GM18858 (cell line): ENCODE measurements around the gene YES1.
"Not testable (repeated sequence)": the region's sequence is repeated elsewhere in the genome, so short reads cannot be mapped to it uniquely, and the experiment has no call there.

ENCODE experiments used
- ATAC-seq: cut with Tn5 transposase; IDR thresholded peaks from one replicate; pipeline ENCODE4 v1.9.1; 2021; ENCODE audit not compliant: unreplicated experiment

Gene YES1

DNA sequence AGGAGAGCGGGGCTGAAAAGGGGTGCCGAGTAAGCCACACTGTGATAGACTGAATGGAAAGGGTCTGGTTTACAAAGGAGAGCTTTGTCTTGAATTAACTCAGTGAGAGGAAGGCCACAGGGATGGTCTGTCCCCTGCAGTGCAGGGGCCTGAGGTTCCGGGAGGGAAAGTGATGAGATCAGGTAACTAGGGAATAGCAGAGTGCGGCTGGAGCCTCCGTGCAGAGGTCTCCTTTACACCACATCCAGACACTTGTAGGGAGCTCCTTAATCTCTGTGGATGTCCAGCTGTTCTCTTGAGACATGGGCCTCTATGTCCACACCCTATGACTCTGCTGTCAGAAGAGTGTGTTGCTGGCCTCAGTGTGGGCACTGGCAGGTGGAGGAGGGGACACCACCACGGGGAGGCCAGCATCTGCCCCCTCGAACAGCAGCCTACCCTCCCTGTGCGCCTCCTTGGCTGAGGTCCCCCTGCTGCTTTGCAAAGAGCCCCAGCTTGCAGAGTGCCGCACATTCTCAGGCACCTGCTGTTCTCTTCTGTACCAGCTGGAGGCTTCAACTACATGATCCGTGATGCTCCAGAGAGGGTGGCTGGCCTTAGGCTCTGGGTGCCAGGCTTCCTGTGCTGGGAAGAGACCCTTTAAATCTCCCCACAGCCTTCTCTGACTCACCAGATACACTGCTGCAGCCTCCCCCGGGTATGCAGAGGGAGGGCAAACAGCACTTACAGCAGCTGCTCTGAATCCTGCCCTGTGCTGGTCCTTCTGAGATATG is 125.5 kb downstream of the YES1 start:
- ATAC-seq = no peak

DNA sequence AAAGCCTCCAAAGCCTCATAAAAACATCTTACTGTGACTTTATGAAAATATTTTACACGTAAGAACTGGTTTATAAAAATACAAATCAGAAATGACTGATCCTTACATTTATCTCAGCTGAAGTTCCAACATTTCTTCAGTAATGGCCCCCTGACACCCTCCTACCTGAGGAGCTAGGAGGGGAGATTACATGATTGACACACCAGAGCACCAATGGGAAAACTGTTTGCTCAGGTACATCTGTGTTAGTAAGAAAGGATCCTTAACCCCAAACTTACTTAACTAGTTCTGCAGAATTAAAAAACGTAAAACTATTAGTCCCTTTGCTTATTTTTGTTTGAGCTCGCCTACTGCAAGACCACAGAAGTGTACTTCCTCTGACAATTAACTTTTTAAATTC is 126.6 kb downstream of the YES1 start:
- ATAC-seq = no peak

DNA sequence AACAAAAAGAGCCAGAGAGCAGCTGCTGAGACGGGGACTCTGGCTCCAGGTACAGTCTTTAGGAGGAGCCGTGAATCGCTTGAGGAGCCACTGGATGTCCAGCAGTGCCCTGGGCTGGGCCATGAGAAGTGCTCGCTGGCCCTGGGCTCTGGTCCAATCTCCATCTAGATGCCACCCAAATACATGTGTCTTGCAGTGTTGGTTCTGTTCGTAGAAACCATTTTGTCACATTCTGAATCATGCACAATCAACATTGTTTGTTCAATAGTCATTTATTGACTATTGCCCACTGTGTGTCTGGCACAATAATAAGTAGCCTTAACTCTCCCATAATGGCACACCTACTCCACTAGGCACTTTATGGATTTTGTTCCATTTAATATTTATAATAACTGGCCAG is 128.5 kb downstream of the YES1 start:
- no peak for ATAC-seq

DNA sequence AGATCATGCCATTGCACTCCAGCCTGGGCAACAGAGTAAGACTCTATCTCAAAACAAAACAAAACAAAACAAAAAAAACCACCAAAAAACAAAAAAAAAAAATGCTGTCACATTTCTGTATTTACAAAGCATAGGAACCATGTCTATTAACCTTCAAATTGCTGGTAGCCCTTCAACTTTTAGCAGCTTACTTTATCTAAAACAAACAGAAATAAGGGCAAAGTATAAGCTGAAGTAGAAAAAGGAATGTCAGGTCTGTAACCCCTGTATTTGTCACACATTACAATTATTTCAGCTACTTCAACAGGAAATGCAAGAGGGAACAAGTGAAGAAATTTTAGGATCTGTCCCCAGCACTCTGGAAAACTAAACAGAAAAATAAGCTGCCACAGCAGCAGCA is 129.2 kb downstream of the YES1 start:
- no peak for ATAC-seq

DNA sequence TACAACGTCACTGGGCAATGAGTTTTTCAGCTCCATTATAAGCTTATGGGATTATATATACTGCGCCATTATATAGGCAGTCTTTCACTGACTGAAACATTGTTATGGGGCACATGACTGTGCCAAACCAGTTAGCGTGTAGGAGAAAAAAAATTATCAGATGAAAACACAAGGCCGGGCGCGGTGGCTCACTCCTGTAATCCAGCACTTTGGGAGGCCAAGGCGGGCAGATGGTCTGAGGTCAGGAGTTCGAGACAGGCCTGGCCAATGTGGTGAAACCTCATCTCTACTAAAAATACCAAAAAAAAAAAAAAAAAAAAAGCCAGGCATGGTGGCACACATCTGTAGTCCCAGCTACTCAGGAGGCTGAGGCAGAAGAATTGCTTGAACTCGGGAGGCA is 129.6 kb downstream of the YES1 start:
- ATAC-seq = not testable (repeated sequence)

DNA sequence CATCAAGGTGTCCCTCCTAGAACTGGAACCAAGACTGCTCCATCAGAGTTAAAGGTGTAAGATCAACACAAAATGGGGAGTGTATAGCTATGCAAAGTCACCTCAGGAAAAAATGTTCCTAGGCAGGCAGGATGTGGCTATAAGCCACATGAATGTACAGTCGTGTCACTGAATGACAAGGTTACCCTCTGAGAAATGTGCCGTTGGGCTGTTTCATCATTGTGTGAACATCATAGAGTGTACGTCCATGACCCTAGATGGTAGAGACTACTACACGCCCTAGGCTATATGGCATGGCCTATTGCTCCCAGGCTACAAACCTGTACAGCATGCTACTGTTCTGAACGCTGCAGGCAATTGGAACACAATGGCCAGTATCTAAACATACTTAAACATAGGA is 130.1 kb downstream of the YES1 start:
- no peak for ATAC-seq

DNA sequence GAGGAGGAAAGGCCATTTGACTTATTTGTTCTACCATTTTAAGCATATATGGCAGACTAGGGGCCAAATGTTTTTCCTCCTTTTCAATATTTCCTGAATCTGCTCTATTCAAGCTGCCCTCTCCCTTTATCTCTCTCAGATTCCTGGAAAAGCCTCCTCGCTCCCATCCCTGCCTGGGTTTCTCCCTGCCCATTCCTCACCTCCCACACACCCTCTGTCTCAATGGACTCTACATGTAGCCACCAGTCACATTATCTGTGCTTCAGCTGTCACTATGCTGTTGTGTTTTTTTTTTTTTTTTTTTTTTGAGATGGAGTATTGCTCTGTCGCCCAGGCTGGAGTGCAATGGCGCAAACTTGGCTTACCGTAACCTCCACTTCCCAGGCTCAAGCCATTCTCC is 131.7 kb downstream of the YES1 start:
- ATAC-seq = no peak

DNA sequence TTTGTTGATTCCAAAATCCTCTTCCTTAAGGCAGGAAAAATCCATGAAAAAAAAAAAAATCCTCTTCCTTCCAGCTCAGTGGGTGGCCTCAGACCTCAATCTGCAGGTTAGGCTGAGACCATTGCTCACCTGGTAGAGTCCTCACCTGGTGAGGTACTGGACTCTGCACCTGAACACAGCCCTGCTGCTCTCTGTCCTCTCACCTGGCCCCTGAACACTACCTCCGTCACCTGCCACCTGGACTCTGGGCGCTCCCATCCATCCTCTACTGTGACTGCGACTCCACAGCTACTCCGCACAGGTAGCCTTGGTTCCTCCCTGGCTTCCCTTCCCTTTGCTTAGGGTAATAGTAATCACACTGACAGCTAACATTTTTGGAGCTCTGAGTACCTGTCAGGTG is 132.5 kb downstream of the YES1 start:
- ATAC-seq = no peak

DNA sequence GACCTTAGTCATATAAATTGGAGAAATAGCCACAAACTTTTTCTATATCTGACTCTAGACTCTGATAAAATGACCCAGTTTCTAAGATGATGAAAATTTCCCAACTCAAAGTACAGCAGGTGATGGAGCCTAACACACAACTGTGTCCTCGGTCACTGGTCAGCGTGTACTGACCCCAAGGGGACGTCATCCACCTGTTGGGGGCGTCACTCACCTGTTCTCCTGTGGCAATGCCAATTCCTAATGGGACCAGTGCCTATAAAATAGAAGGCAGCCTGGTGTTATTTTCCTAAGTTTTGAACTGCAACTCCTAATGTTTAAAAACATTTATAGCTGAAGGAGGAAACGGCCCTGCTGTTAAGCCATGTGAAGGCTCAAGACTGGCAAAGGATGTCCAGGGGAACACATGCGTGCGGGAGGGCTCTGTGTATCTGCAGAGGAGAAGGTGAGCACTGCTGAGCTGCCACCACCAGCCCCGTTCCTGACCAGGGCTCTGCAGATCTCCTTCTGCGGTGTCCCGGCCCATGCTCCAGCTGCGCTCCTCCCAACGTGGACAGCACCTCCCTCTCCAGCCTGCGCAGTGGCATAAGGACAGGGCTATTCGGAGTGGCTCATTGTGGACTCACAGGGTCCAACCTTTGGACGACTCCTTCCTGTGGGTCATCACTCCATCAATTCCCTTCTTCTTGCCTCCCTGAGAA is 133.4 kb downstream of the YES1 start:
- ATAC-seq = no peak

DNA sequence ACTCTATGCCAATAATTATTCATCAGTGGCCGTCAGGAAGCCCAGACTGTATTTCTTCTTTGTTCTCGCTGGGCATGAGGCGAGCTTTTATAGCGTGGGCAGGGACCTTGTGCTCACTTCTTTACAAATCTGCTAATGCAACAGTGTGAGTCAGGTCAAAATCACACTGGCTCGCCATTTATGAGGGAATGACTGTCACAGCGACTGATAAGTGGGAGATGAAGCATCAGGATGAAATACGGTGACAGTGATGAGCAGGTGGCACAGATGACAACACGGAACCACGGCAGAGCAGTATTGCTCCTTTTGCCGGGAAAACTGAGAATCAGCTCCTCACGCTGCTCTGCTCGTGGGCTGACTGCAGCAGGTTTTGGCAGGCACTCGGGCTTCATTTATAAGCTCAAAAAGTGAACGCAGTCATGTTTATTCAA is 134.1 kb downstream of the YES1 start:
- no peak for ATAC-seq

DNA sequence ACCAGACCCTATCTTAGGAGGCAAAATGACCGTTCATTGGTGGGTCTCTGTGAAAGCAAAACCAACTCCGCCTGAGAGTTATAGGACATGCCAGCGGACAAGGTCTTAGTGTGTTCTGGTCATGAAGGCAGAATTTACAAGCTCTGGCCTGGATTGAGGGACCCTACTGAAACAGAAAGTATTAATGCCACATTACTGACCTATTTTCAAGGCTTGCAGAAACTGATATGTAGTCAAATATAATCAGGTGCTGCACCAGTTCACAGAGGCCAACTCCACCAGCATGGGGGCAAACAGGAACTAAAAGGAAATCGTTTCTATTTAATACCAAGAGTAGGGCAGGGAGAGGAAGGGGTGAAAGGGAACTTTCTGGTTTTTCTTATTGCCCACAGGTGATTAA is 134.9 kb downstream of the YES1 start:
- ATAC-seq = no peak

DNA sequence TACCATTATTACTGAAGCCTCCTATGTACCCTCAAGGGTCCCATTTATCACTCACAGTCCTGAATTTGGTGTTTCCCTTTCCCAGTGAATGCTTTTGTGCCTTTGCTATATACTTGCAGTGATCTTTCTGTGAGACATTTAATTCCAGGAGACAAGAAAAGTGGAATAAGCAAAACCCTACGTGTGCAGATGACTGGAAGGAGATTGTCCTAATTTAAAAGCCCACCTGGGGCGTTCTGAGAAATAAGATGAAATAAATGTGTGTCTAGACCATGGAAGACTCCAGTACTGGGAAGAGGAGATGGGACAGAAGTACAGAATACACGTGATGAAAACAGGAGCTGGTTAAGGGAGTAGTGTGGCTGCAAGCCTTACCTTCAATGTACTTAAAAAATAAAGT is 135.3 kb downstream of the YES1 start:
- no peak for ATAC-seq

DNA sequence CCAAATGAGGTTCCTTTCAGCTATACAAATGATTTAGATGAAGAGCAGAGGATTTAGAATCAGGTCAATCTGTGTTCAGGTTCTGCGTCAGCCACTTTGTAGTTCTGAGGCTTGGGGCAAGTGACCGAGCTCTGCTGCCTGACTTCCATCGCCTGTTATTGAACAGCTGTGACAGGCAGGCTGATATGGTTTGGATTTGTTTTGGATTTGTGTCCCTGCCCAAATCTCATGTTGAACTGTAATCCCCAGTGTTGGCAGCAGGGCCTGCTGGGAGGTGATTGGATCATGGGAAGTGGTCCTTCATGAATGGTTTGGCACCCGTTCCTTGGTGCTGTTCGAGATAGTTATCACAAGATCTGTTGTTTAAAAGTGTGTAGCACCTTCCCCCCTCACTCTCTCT is 136.0 kb downstream of the YES1 start:
- no peak for ATAC-seq

DNA sequence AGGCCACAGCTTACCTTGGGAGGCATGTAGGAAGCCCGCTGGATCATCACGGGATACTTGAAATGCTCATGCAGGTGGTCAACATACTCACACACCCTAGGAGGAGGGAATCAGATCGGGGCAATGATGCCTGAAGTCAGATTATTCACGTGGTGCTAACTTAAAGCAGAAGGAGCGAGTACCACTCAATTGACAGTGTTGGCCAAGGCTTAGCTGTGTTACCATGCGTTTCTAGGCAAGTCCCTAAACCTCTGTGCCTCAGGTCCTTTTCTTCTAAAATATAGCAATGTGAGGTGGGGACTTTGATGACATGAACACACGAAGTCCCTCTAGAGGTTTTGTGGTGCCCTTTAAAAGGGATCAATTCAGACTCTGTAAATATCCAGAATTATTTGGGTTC is 136.7 kb downstream of the YES1 start:
- ATAC-seq = no peak

DNA sequence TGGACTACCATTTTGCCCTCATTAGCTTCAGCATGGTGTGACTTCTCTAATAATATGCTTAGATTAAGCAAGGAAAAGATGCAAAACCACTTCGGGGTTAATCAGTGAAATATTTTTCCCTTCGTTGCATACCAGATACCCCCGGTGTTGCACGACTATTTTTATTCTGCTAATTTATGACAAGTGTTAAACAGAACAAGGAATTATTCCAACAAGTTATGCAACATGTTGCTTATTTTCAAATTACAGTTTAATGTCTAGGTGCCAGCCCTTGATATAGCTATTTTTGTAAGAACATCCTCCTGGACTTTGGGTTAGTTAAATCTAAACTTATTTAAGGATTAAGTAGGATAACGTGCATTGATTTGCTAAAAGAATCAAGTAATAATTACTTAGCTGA is 138.3 kb downstream of the YES1 start:
- no peak for ATAC-seq

DNA sequence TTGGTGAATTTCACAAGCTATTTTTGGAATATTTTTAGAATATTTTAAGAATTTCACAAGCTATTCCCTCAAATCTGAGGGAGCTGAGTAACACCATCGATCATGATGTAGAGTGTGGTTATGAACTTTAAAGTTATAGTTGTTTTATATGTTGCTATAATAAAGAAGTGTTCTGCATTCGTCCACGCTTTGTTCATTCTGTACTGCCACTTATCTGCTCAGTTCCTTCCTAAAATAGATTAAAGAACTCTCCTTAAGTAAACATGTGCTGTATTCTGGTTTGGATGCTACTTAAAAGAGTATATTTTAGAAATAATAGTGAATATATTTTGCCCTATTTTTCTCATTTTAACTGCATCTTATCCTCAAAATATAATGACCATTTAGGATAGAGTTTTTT is 138.7 kb downstream of the YES1 start:
- ATAC-seq = no peak
